Activated naive CD4-positive, alpha-beta T cell treated with Interleukin-2 at 50 U/mL for 16 hours (primary cell): ENCODE data around the gene PDIA6.

Experiments
- DNase-seq: peaks from one replicate; pipeline ENCODE4 v3.0.0-alpha.2; 2020

The PDIA6 gene

DNA sequence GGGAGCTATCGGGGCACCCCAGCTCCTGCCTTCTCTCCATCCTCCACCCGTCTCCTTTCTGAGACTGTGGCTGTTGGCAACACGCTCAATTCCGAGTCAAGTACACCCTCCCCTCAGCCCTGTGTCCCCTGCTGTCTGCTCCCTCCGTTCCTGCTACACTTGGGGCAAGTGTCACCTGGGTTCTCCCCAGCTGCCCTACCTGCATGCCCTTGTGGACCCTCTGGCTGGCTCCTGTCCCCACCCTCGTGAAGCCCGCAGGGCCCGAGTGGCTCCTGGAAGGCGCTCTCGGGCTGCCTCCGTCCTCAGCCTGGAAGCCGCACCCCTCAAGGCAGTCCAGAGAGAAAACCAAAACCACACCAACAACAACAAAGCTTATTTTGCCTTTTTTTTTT is 33.9 kb downstream of the PDIA6 start:
- DNase-seq = no peak

DNA sequence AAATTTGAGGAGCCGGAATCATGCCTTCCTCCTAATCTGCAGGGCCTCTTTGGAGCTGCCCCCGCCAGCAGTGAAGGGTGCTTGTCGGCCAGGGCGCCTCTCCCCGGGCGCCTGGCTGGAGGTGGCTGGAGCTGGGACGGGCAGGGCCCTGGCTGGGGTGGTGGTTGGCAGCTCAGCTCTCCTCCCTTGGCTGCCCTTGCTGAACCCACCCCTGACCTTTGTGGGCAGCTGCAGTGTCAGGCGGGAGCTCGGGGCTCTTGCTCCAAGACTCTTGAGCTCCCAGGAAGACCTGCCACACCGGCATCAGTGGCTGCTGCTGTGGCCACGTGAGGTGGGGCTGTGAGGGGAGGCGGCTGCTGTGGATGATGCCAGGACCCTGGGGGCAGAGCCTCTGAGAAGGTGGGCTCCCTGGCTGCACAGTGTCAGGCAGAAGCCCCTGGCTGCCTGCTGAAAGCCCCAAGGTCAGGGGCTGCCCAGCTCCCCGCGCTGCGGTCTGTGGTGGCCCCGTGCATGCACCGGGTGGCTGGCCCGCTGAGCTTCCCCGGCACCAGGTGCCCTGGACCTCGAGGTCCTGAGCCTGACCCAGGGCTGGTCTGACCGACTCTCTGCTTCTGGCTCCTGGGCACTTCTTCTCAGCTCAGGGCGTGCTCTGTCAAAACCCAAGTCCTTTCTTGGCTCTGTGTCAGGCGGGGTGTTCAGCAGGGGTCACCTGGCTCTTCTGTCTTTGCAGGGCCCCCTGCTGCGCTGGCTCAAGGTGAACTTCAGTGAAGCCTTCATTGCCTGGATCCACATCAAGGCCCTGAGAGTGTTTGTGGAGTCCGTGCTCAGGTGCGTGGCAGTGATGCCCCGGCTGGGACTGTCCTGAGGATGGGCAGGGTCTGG is 34.5 kb downstream of the PDIA6 start:
- DNase-seq = no peak

DNA sequence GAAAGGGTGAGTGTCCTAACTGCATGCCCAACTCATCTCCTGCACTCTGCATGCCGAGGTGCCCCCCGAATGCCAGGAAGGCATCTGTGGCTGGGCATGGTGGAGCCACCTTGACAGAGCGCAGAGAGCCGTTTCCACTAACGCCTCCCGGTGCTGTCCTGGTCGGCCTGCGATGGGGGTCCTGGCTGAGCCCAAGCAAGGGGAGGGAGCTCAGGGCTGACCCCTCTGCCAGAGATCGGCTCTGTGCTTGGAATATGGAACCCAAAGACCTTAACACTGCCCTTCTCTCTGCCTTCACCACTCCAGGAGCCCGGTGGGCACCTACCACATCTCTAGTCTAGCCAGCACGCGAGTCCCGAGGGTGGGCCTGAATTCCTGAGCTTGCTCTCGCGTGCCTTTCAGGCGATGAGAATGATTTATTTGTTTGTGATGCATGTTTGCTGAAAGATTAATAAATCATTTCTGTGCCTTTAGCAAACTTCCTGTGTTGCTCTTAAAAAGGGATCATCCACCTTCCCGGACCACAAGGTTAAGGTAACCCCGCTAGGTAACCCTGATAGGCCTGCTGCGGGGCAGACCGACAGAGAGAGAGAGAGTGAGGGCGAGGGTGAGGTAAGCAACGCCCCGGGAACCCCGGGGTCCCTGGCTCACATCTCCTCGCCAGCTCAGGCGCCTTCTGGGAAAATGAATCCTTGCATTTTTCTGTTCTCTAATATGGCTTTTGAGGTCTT is 35.3 kb downstream of the PDIA6 start:
- no peak for DNase-seq

DNA sequence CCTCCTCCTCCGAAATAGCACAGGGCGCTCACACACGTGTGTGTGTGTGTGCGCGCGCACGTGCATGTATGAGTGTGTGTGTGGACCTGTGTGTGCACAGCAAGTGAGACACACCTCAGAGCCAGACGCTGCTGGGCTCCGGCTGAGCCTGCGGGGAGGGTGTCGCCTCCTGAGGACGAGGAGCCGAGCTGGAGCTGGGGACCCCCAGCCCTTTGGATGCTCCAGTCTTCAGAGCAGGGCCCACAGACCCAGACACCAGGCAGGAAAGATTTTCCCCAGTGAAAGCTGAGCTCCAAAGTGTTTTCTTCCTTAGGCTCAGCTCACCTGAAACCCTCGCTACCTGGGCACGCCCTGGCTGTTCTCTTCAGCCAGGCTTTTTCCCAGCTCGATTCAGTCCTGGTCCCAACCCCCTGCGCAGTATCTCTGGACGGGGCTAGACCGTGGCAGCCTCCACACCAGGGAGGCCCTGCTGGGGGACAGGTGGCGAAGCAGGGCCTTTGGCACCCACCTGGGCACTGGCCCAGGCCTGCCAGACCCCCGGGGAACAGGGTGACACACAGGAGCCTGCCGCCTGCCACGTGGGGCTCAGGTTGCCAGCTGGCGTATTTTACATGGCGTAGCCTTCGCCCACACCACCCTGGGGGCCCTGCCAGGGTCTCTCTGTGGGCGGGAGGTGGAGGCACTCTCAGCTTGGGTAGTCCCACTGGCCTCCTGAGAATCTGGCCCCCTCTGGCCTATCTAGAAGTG is 36.2 kb downstream of the PDIA6 start:
- DNase-seq = no peak

DNA sequence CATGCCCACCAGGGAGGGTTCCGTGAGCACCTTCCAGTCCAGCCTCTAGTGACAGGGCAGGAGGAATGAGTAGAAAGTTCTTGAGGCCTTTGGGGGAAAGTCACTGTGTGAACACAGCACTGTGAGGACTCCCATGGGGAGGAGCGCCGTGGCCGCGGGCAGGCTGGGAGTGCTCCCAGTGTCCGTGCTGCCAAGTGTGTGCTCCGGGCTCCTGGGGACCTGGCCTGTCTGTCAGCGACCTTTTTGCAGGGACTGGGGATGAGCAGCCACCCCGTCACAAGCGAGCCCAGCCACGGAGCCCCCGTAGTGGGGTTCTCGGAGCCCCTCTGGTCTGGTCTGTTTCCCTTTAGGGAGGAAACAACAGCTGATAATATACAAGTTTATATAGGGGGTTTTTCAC is 36.8 kb downstream of the PDIA6 start:
- no peak for DNase-seq

DNA sequence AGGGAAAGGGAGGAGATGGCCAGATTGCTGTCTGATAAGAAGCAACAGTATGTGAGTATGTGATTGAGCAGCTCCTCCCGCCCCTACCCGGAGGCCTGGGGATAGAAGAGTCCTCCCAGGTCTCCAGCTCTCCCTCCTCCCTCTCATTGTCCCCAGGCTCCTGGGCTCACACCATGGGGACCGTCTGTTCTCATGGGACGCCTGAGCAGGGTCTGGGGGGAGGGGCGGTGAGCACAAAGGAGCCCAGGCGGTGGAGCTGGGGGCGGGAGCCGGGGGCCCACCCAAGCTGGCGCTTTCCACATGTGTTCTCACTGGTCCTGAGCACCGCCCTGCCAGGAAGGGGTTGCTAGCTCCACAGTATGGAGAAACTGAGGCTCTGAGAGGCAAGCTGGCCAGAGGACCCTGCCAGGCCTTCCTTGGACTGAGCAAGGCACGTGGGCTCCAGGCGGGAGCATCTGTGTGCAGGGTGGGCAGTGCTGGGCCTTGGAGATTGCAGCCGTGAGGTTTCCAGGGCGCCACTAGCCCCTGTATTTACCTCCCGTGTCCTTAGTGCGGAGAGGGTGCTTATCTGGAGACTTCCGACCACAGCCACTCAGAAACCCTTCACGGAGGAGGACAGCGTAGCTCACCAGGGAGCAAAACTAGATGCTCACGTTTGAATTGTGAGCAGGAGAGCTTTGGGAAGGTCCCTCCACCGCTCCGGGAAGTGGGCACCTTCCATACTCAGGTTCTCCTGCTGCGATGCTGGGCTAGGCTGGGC is 37.4 kb downstream of the PDIA6 start:
- DNase-seq = no peak

DNA sequence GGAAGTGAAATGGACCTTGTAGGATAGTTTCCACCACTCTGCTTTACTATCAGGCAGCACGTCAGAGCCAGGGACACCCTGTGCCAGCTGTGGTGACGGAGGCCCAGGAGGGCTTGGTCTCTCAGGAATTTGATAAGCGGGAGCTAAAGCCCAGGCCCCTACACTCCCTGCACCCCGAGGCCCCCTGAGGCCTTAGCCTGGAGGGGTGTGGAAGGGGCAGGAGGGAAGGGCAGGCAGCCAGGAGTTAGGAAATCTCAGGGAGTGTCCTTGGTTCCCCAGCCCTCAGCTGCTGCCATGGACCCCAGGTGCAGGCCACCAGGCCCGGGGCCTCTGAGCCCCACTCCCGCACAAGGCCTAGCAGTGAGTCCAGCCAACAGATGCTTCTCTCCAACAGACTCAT is 38.2 kb downstream of the PDIA6 start:
- no peak for DNase-seq

DNA sequence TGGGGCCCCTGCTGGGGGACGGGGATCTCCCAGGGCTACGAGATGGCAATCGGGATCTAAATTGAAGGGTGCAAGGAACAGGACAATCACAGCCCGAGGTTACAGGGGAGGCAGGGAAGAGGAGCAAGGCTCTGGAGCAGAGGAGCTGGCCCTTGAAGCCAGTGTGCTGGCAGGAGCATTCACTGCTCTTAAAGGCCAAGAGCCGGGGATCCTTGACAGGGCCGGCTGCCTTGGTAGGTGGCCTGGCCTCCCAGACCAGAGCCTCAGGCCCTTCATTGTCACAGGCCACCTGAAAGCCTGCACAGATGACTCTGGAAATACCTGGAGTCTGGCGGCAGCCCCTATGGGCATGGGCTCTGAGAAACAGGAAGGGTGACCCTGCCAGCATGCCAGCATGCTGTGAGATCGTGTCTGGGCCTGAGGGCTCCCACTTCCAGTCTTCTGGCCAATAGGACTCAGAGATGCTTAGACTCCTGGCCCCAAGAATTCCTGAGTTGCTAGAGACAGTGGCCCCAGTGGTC is 38.7 kb downstream of the PDIA6 start:
- no peak for DNase-seq

DNA sequence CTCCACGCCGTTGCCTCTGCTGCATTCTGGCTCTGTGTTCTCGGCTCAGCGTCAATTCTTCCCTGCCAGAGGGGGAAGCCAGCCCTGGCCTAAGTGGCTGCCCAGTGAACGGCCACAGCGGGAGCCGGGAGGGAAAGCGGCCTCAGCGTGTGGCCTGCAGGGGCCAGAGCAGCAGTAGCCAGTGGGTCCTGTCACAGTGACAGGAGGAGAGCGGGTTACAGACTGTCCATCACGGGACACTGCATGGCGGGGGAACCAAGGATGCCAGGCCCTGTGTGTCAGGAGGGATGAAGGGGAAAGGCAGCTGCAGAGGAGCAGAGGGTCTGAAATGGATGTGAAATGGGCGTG is 39.7 kb downstream of the PDIA6 start:
- DNase-seq = no peak

DNA sequence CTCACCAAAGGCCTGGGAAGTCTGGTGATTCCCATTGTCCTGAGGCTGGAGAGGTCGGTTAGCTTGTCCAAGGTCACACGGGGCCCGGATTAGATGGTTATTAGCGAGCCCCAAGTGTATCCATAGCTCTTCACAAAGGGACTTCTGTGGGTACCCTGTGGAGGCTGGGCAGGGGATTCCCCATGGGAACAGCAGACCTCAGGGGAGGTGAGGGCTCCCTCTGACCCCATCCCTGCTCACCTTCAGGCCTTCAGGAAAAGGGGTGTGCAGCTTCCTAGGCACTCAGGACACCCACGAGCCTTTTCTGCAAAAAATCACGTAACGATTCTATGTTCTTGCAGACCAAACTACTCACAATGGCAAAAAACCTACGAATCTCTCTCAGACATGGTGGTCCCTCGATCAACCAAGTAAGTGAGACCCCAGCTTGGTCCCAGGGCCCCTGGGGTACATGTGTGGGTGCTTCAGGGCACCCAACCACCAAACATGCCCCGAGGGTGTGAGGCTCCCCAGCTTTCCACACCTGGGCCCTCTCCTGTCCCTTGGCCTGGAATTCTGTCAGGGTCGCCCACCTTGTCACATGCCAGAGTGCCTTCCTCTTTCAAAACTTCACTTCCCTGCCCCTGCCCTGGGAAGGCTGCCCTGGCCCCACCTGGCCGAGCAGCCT is 40.3 kb downstream of the PDIA6 start:
- DNase-seq = no peak

DNA sequence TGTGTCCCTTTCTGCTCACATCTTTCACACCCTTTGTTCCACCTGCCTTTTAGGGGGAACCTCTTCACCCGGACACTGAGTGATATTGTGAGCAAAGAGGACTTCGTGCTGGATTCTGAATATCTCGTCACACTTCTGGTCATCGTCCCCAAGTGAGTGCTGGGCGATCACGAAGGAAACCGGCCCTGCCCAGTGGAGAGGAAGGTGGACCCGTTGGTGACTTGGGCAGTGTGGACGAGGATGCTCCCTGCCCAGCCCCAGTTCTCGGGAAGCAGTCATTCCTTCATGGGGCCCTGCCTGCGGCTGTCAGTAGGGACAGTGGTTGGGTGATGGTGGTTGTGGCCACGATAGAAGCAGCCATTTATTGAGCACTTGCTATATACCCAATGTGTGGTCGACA is 40.8 kb downstream of the PDIA6 start:
- no peak for DNase-seq

DNA sequence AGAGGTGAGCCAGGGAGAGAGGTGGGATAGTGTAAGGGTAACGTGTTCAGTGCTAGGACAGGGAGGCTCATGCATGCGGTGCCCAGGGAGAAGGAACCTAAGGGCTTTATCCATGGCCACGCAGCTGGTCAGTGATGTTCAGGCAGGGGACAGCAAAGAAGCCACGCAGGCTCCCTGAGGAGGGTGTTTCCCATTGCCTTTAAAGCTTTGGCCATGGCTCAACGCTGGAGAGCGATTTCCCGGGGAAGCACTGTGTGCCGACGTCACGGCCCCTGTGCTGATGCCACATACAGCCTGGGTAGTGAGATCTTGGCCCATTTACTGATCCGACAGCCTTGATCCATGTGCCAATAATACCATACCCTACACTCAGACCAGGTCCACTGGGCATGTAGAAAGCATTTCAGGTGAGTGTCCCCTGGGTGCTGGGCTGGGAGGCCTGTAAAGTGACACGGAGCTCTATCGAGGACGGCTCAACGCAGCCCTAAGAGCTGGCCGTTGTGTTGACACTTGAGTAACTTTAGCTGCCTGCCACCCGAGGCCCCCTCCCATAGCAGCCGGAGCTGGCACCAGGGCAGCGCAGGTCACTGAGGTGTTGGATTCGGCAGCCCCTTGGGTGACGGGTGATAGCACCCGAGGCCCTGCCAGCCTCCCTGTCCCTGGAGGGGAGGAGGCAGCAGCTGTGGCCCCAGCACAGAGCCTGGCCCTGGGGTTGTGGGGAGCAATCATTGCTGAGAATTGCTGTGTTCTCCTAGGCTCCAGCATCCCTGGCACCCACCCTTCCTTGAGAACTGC is 41.4 kb downstream of the PDIA6 start:
- no peak for DNase-seq

DNA sequence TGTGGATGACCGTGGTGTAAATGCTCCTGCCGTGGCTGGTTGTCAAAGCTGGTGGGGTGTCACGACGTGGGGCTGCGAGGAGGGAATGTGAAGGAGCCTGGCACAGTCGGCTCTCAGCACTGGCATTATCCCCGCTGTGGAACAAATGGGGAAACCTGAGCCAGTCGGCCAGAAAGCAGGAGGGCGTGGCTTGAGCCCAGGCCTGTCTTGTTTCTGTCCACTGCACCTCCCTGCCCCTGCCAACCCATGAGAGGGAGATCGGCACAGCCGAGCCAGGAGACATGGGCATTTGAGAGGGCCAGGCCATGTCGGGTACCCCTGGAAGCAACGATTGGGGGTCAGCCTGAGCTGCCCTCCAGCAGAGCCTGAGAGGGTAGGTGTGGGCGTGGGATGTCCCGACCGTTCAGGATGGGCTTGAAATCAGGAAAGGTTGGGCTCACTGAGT is 44.5 kb downstream of the PDIA6 start:
- DNase-seq = no peak

DNA sequence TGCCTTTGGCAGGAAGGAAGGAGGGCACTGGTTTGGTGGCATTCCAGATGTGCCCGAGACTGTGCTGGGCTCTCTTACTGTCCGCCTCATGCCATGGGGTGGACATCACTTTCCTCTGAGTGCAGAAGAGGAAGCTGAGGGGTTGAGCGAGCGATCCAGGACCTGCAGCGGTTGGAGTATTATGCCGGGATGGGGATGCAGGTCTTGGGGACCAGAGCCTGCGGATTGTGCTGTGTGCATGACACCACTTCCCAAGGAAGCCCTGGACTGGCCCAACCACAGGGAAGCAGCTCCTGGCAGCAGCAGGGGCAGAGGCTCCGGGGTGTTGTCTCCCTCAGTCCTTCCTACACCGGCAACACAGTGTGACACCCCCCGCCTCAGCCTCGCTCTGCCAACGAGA is 46.7 kb downstream of the PDIA6 start:
- no peak for DNase-seq

DNA sequence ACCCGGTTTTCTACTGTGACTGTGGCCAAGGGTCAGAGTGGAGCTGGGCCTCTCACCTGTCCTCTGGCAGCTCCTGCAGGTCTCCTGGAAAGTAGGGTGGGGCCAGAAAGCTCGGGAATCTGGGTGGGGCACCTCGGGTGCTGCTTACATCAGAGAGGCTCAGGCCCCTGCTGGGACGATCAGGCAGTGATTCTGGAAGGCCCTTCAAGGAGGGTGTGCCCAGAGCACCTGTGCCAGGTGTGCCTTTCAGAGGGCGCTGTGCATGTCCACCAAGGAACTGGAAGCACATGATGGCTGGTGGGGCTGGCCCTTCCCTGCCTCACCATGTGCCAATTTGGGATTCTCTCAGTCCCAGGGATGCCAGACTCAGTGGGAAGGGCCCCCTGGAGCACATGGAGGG is 47.1 kb downstream of the PDIA6 start:
- no peak for DNase-seq

DNA sequence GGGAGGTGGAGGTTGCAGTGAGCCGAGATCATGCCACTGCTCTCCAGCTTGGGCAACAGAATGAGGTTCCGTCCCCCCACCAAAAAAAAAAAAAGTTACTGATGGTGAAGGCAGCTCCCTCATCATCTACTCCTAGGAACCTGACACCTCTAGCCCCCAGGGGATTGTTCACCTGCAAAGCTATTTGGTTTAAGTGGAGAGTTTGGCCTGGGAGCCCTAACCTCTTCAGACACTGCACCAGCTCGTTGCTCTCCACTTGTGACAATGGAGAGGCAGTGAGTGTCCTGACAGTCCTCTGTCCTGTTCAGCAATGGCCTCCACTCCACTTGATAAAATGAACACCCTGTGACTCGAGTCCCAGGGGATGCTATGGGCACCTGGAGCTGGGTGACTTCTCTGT is 47.7 kb downstream of the PDIA6 start:
- DNase-seq = no peak

DNA sequence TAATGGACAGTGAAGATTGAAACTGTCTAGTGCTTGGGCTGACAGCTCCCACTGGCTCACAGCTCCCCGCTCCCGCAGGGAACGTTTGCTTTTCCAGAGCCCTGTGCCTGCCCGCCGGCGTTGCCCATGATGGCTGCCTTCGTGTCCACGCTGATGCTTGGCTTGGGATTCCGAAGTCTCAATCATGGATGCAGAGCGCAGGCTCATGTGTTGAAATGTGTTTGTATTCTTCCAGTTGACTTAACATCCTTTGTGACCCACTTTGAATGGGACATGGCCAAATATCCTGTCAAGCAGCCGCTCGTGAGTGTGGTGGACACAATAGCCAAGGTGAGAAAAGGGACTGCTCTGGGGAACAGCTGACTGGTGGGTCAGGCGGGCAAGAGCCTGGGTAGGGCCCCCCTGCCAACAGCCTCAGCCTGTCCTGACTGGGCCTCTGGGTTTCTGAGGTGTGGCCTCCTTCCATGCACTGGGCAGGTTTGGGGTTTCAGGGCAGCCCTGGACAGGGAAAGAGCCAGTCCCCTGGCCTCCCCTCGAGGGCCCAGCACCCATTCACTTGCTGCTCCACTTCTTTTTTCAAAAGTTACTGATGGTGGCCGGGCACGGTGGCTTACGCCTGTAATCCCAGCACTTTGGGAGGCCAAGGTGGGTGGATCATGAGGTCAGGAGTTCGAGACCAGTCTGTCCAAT is 48.3 kb downstream of the PDIA6 start:
- DNase-seq = no peak

DNA sequence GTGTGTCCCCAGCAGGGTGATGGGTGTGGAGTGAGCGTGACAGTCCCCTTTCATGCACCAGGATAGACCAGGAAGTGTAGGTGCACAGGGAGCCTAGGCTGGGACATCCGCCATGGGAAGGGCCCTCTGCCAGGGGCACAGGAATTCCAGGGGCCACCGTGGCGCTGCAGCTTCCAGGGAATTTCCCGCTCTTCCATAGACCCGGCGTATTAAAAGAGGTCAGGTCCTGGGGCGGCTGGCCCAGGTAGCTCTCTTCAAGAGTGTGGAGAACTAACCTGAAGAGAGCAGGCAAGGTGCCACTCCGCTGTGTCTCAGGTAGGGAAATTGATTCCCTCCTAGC is 49.2 kb downstream of the PDIA6 start:
- no peak for DNase-seq

DNA sequence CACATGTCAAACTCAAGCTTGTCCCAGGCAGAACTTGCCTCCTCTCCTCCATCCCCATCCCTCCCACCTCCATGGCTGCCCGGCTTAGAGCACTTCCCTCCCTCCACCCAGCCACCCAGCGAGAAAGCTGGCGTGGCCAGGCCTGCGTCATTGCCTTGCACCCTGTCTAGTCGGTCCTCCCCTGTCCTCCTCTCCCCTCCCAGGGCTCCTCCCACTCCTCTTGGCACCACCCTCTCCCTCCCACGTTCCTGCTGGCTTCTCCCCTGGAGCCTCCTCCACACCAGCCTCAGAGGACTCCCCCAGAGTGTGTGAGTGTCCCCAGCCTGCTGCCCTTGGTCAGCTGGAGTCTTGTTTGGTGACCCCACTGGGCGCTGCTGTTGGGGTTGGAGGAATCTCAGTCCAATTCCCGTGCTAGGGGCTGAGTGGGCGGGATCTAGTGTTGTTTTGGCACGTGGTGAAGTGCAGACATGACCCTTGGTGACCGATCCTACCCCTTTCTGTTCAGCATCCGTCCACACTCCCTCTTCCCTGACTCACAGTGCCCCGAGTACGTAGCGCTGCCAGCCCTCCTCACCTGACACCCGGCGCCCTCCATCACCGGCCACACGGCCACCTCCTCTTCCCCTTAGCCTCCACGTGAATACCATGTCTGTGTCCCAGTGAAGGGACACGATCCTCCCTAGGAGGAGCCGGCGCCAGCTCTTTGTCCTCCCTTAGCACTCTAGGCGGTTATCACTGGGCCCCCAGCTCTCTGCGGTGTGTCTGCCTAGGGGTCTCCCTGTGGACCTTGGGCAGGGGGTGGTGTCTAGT is 49.7 kb downstream of the PDIA6 start:
- no peak for DNase-seq

DNA sequence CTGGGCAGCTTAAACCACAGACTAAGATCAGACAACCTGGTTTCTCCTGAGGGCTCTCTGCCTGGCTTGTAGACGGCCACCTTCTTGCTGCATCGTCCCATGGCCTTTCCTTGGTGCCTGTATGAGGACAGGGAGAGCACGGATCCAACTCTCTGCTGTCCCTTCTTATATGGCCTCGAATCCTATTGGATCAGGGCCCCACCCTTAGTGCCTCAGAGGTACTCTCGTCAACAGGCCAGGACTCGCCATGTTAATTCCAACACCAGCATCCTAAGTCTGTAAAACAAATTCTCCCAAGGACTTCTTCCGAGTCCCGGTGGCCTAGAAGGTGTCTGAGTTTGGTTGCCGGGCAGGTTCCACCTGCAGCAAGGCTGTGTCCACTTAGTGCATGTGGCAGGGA is 51.0 kb downstream of the PDIA6 start:
- no peak for DNase-seq
